HG03175 (cell line): ENCODE measurements around the gene ACSL1.

Source experiments
- ATAC-seq: cut with Tn5 transposase; IDR thresholded peaks from one replicate; pipeline ENCODE4 v1.9.1; 2021; ENCODE audit warnings: mild to moderate bottlenecking, moderate library complexity; ENCODE audit not compliant: unreplicated experiment

Gene ACSL1

DNA sequence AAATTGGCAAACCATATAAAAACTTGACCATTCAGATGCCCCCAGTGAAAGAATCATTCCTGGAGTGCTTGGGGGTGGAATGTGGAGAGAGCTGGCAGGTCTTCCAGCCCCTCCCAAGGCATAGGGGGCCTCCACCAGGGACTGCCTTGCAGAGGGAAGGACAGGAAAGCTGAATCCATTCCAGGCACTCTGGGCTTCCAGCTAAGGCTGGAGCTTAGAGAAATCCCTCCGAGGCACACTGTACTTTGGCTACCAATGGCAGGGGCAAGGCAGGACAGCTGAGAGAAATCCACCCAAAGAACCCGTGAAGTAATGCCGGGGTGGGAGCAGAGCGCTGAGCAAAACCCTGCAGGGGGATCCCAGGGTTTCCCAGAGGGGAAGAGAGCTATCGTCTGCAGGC, 95.8 kb downstream of the ACSL1 start:
- ATAC-seq = no peak

GRCh38 chr4:184728858-184729257, 96.9 kb downstream of the ACSL1 start:
- ATAC-seq = no peak

DNA sequence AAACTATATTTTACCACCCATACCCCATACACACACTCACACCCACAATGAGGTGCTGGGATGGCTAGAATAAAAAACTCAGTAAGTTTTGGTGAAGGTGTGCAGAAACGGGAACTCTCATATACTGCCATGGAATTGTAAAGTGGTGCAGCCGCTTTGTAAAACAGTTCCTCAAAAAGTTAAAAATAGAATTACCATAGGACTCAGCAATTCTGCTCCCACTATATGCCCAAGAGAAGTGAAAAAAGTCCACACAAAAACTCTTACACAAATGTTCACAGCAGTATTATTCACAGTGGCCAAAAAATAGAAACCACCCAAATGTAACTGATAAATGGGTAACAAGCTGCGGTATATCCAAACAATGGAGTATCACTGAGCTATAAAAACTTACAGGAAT, 98.3 kb downstream of the ACSL1 start:
- no peak for ATAC-seq

DNA sequence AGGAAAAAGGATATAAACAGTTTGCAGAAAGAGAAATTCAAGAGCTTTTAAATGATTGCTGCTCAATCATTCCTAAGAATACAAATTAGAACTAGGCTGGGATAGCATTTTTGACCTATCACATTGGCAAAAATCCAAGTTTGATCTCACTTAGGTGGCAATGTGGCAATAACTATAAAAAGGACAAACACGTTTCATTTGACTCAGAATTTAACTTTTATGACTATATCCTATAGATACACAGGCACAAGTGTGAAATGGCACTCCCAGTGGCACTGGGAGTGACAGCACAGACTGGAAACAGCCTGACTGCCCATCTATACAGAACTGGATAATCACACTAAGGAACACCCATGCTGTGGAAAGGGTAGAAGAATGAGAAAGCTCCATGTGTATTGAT, 103.0 kb downstream of the ACSL1 start:
- no peak for ATAC-seq

DNA sequence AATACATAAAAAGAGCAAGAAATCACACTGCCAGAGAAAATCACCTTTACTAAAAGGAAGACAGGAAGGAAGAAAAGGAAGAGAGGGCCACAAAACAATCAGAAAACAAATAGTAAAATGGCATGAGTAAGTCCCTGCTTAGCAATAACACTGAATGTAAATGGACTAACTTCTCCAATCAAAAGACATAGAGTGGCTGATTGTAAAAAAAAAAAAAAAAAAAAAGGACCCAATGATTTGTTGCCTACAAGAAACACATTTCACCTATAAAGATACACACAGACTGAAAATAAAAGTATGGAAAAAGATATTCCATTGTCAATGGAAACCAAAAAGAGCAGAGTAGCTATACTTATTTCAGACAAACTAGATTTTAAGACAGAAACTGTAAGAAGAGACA, 104.5 kb downstream of the ACSL1 start:
- no peak for ATAC-seq

DNA sequence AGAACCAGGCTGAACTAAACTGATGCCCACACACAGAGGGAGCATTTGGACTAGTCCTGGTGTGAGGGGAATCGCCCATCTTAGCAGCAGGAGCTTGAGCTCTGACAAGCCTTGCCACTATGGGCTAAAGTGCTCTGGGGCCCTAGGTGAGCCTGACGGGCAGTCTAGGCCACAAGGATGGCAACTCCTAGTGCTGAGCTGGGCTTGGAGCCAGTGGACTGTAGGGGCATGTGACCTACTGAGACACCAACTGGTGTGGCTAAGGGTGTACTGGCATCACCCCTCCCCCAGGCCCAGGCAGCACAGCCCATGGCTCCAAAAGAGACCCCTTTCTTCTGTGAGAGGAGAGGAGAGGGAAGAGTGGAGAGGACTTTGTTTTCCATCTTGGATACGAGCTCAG, 106.4 kb downstream of the ACSL1 start:
- ATAC-seq = no peak

- ATAC-seq = no peak
These were observed 110.2 kb downstream of the ACSL1 start for GRCh38 chr4:184715526-184715925.

- no peak for ATAC-seq
These were observed 111.9 kb downstream of the ACSL1 start for GRCh38 chr4:184713887-184714286.

DNA sequence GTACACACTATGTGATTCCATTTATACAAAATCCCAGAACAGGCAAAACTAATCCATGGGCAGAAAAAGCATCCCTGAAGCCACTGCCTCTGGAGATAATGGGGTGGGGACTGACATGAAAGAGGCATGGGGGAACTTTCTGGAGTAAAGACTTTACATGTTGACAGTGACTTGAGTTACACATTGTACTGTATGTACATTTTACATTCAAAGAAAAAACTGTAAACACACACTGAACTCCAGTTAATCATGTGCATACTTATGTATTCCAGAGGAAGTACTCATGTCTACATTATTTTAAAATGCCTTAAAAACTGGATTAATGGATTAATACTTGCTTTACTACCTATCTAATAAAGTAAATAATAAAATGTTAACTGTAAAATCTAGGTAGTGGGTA, 113.4 kb downstream of the ACSL1 start:
- ATAC-seq = no peak

GRCh38 chr4:184706453-184706852, 119.3 kb downstream of the ACSL1 start:
- ATAC-seq = no peak

GRCh38 chr4:184705692-184706091, 120.1 kb downstream of the ACSL1 start:
- ATAC-seq = no peak
